HepG2 (cell line): Measurements from ENCODE around the gene CCDC50. TPM values are rescaled to one million over a fixed set of nuclear protein-coding genes. Genes with fewer than 3 reads are reported as not detected.
A peak's percentile ranks its signal among the peaks of the same experiment; 100 is the strongest.

ENCODE experiments used
- AHDC1 ChIP-seq: sonication (generic); formaldehyde crosslinking; IDR thresholded peaks from 2 replicates; pipeline ENCODE4 v1.5.1; 2020; ENCODE audit warnings: mild to moderate bottlenecking, missing genetic modification reagents, borderline replicate concordance
- ARID5B ChIP-seq: IDR thresholded peaks from 2 replicates; pipeline ENCODE4 v1.4.0; 2020; ENCODE audit warnings: mild to moderate bottlenecking, missing genetic modification reagents
- ATRX ChIP-seq: sonication (generic); formaldehyde crosslinking; IDR thresholded peaks from 2 replicates; pipeline ENCODE4 v1.4.0; 2020; ENCODE audit warnings: missing genetic modification reagents, borderline replicate concordance
- CEBPB ChIP-seq: IDR thresholded peaks from 2 replicates; pipeline ENCODE4 v1.6.1; 2011; ENCODE audit warnings: low read depth, low read length, improper control_type of control experiment, borderline replicate concordance
- CEBPG ChIP-seq: IDR thresholded peaks from 2 replicates; pipeline ENCODE4 v1.6.1; 2016
- ETV6 ChIP-seq: sonication (generic); formaldehyde crosslinking; conservative IDR thresholded peaks from 2 replicates; pipeline ENCODE4 v1.4.0; 2020; ENCODE audit warnings: missing genetic modification reagents
- FOXP4 ChIP-seq: sonication (generic); formaldehyde crosslinking; IDR thresholded peaks from 2 replicates; pipeline ENCODE4 v1.4.0; 2020; ENCODE audit warnings: missing genetic modification reagents
- GABPA ChIP-seq, 2 experiments: IDR thresholded peaks; 2 replicates each; pipeline ENCODE4 v1.6.1; 2011 to 2016; ENCODE audit warnings: low read depth in 2 of 2, low read length in 1 of 2, missing biosample characterization in 1 of 2, missing genetic modification characterization in 1 of 2
- GRHL1 ChIP-seq: sonication (generic); formaldehyde crosslinking; conservative IDR thresholded peaks from 2 replicates; pipeline ENCODE4 v1.8.0; 2022; ENCODE audit warnings: missing genetic modification reagents
- HNF4A ChIP-seq: sonication (generic); formaldehyde crosslinking; IDR thresholded peaks from 2 replicates; pipeline ENCODE4 v1.4.0; 2020; ENCODE audit warnings: missing genetic modification reagents
- IKZF5 ChIP-seq: IDR thresholded peaks from 2 replicates; pipeline ENCODE4 v1.6.1; 2018; ENCODE audit warnings: missing genetic modification reagents, mild to moderate bottlenecking, missing compliant biosample characterization
- KLF12 ChIP-seq: sonication (generic); formaldehyde crosslinking; IDR thresholded peaks from 2 replicates; pipeline ENCODE4 v1.4.0; 2020; ENCODE audit warnings: missing genetic modification reagents, borderline replicate concordance
- ZFP41 ChIP-seq: sonication (generic); formaldehyde crosslinking; IDR thresholded peaks from 2 replicates; pipeline ENCODE4 v1.4.0; 2020; ENCODE audit warnings: mild to moderate bottlenecking, missing genetic modification reagents, borderline replicate concordance
- ZNF335 ChIP-seq: sonication (generic); formaldehyde crosslinking; IDR thresholded peaks from 2 replicates; pipeline ENCODE4 v1.4.0; 2020; ENCODE audit warnings: missing genetic modification reagents
- polyA plus RNA-seq, 8 experiments: library from polyadenylated mRNA; depleted of rRNA in 3 of 8; stranded (reverse) in 7 of 8; unstranded in 1 of 8; fragments of >200 nt; fragmentation: Illumina TruSeq in 4 of 8; extraction: Trizol in 4 of 8; gene quantifications; 2 replicates each; pipeline versions ENCODE4 v1.2.1 to v1.2.3, GENCODE V29; 2011 to 2016; ENCODE audit warnings: low read depth in 4 of 8, missing spikeins in 1 of 8, mixed read lengths in 1 of 8; ENCODE audit not compliant: insufficient read depth in 1 of 8
- total RNA-seq, 5 experiments: library from RNA; depleted of rRNA; stranded (reverse); fragments of >200 nt; fragmentation: Illumina TruSeq; extraction: Trizol; gene quantifications; 2 replicates each; pipeline ENCODE4 v1.2.3, GENCODE V29; 2016; ENCODE audit warnings: low read depth in 1 of 5

The CCDC50 gene
- total and polyA plus RNA-seq, 2 of the 13 experiments (the other 11 are each of a cell fraction or from before 2014, with no cell fraction given) = 47.6 to 66.4 TPM

- peak; percentile 89 for TF ChIP-seq CEBPB
- no peak for TF ChIP-seq GRHL1
- TF ChIP-seq HNF4A (CRISPR knock-in tag) = 0 out of 2 replicates have a peak, but pooled peaks have one; percentile 7
- TF ChIP-seq ARID5B = peak; percentile 73
- no peak for TF ChIP-seq ETV6 (CRISPR knock-in tag)
- no peak for TF ChIP-seq IKZF5 (CRISPR knock-in tag)
- no peak for TF ChIP-seq KLF12 (CRISPR knock-in tag)
- TF ChIP-seq FOXP4 (CRISPR knock-in tag) = 0 out of 2 replicates have a peak, but pooled peaks have one; percentile 22
- no peak for TF ChIP-seq ATRX (CRISPR knock-in tag)
- no peak for TF ChIP-seq GABPA (IDR thresholded peaks at IDR 0.05; ENCODE audit: low read depth, low read length)
- no peak for TF ChIP-seq GABPA (CRISPR knock-in tag; IDR thresholded peaks at IDR 0.05; ENCODE audit: low read depth)
- TF ChIP-seq ZFP41 (CRISPR knock-in tag) = no peak
- TF ChIP-seq AHDC1 = peak; percentile 60; the same call in 1 of the 2 replicates
- no peak for TF ChIP-seq ZNF335 (CRISPR knock-in tag)
- TF ChIP-seq CEBPG (CRISPR knock-in tag) = peak; percentile 85
Observed at GRCh38 chr3:191431160-191431822, 102.1 kb downstream of the CCDC50 start (continued).
